ACC112 (cell line): ENCODE measurements around the gene LZTR1.
A peak's percentile ranks its signal among the peaks of the same experiment; 100 is the strongest.

Experiments used
- H2AFZ ChIP-seq: fragments of 200-600 bp; sonication (generic); one replicate; pipeline ENCODE4 v1.6.0; 2017; ENCODE audit warnings: antibody characterized with exemption, low read length; ENCODE audit not compliant: unreplicated experiment
- H3K27ac ChIP-seq: fragments of 200-600 bp; sonication (generic); 2 replicates; pipeline ENCODE4 v1.5.1; 2014; ENCODE audit warnings: low read depth, mild to moderate bottlenecking, antibody characterized with exemption, low read length, moderate library complexity
- H3K27me3 ChIP-seq: fragments of 200-600 bp; sonication (generic); 2 replicates; pipeline ENCODE4 v1.6.1; 2014; ENCODE audit warnings: mild to moderate bottlenecking, antibody characterized with exemption, low read length, moderate library complexity, mixed read lengths; ENCODE audit not compliant: insufficient read depth
- H3K36me3 ChIP-seq: fragments of 200-600 bp; sonication (generic); 2 replicates; pipeline ENCODE4 v1.6.1; 2016; ENCODE audit warnings: mild to moderate bottlenecking, antibody characterized with exemption, low read length, moderate library complexity, mixed read lengths; ENCODE audit not compliant: insufficient read depth
- H3K4me1 ChIP-seq: fragments of 200-600 bp; sonication (generic); one replicate; pipeline ENCODE4 v1.6.1; 2016; ENCODE audit warnings: low read length, mixed read lengths; ENCODE audit not compliant: insufficient read depth, unreplicated experiment, control insufficient read depth
- H3K4me3 ChIP-seq: fragments of 200-600 bp; sonication (generic); 2 replicates; pipeline ENCODE4 v1.5.1; 2014; ENCODE audit warnings: mild to moderate bottlenecking, low read depth, low read length
- H3K79me2 ChIP-seq: fragments of 200-600 bp; sonication (generic); one replicate; pipeline ENCODE4 v1.6.0; 2016; ENCODE audit warnings: low read length; ENCODE audit not compliant: control insufficient read depth, unreplicated experiment, insufficient read depth

The LZTR1 gene

DNA sequence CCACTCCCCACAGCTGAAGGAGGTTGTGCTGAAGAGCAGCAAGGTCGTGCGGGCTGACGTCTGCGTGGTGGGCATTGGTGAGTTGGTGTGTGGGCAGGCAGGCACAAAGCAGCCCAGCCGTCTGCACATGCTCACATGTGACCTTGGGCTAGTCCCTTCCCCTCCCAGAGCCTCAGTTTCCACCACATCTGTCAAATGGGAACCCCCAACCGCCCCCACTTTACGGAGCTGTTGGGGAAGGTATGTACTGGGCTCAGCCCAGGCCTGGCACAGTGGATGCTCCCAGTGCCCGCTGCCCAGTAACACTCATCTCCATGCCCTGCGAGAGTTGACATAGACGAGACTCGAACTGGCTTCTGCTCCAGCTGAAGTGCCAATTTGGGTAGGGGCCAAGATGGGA, 5.1 kb upstream of the LZTR1 start:
- no peaks in the 10 kb centered on the region for H3K27me3 ChIP-seq
- H3K4me1 ChIP-seq, result no peaks in the 10 kb centered on the region
- H3K36me3 ChIP-seq, result no peaks in the 10 kb centered on the region

DNA sequence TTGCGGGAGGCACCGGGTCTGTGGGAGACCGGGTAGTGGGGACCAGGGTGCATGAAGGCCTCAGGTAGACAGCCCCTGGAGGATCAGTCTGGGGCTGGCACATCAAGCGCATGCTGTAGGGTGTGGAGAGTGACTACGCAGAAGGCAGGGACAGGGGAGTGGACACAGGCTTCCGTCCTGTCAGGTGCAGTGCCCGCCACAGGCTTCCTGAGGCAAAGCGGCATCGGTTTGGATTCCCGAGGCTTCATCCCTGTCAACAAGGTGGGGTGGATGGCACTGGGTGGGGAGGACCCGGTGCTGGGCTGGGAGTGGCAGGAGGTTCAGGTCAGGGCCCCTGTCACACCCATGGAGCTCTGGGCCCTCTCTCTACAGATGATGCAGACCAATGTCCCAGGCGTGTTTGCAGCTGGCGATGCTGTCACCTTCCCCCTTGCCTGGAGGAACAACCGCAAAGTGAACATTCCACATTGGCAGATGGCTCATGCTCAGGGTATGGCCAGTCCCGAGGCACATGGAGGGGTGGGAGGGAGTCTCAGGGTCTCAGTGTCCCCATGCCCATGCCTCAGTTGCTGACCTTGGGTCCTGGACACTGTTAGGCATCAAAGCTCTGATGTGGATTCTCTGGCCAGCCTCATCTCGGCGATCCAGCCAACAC, 4.5 kb upstream of the LZTR1 start:
- Histone ChIP-seq H2AFZ (no peak overlapping the region), H3K4me1 (no peaks in the 10 kb centered on the region), H3K27ac (no peak overlapping the region), H3K79me2 (peaks cover 5% of the 10 kb centered on the region), H3K36me3 (no peaks in the 10 kb centered on the region), H3K4me3 (no peak overlapping the region), H3K27me3 (no peaks in the 10 kb centered on the region)

More for the DNA sequence above, 5.1 kb upstream of the LZTR1 start:
- H3K27ac ChIP-seq, result no peak overlapping the region
- H3K4me3 ChIP-seq, result no peak overlapping the region
- no peak overlapping the region for H2AFZ ChIP-seq
- H3K79me2 ChIP-seq, result no peaks in the 10 kb centered on the region

GRCh38 chr22:20978419-20978818, 3.7 kb upstream of the LZTR1 start:
- no peak overlapping the region for H2AFZ ChIP-seq

DNA sequence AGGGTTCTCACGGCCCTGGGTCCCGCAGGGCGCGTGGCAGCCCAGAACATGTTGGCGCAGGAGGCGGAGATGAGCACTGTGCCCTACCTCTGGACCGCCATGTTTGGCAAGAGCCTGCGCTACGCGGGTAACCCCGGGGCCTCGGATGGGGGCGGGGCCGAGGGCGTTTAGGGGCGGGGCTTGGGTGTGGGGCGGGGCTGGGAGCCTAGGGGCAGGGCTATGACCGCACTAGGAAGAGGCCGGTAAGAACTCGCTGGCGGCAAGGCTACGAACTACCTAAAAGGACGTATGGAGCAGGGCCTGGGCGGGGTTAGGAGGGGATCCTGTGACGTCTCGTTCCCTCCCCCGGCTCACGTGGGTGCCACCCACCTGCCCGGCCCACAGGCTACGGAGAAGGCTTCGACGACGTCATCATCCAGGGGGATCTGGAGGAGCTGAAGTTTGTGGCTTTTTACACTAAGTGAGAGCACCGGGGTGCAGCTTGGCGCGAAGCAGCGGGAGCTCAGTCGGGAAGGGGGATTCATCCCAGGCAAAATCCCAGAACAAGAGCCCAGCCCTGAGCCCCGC, 2.8 kb upstream of the LZTR1 start:
- no peaks in the 10 kb centered on the region for H3K27me3 ChIP-seq
- peaks cover 9% of the 10 kb centered on the region for H3K4me1 ChIP-seq
- H3K36me3 ChIP-seq, result no peaks in the 10 kb centered on the region
- no peak overlapping the region for H2AFZ ChIP-seq
- H3K79me2 ChIP-seq, result peaks cover 14% of the 10 kb centered on the region
- peak overlapping the region; percentile 67 for H3K4me3 ChIP-seq
- H3K27ac ChIP-seq, result no peak overlapping the region

More at GRCh38 chr22:20978419-20978818, 3.7 kb upstream of the LZTR1 start:
- Histone ChIP-seq H3K27me3 (no peaks in the 10 kb centered on the region), H3K79me2 (peaks cover 12% of the 10 kb centered on the region), H3K36me3 (no peaks in the 10 kb centered on the region), H3K4me1 (peaks cover 7% of the 10 kb centered on the region), H3K27ac (no peak overlapping the region), H3K4me3 (no peak overlapping the region)

DNA sequence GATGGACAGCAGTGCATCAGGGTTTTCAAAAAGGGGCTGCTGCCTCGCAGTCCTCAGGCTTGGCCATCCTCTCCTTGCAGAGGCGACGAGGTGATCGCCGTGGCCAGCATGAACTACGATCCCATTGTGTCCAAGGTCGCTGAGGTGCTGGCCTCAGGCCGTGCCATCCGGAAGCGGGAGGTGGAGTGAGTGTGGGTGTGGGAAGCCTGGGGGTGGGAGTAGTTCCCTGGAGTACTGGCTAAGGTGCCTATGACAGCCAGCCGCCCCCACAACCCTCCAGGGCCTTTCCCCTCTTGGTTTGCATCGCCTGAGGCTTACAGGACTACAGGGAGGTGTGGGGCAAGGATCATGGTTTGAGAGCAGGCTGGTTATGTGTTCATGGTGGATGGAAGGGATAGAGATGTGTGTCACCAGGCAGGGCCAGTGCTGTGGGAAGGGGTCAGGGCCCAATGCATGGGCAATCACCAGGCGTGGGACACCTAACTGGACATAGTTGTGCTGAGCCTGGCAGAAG, 2.1 kb upstream of the LZTR1 start:
- H2AFZ ChIP-seq, result no peak overlapping the region
- peaks cover 14% of the 10 kb centered on the region for H3K79me2 ChIP-seq
- H3K4me1 ChIP-seq, result peaks cover 9% of the 10 kb centered on the region
- no peak overlapping the region for H3K27ac ChIP-seq
- no peaks in the 10 kb centered on the region for H3K36me3 ChIP-seq
- H3K4me3 ChIP-seq, result peak overlapping the region; percentile 67
- H3K27me3 ChIP-seq, result no peaks in the 10 kb centered on the region

- no peaks in the 10 kb centered on the region for H3K27me3 ChIP-seq
- H3K4me3 ChIP-seq, result no peak overlapping the region
- H2AFZ ChIP-seq, result no peak overlapping the region
- no peak overlapping the region for H3K27ac ChIP-seq
- peaks cover 9% of the 10 kb centered on the region for H3K4me1 ChIP-seq
- peaks cover 14% of the 10 kb centered on the region for H3K79me2 ChIP-seq
- H3K36me3 ChIP-seq, result no peaks in the 10 kb centered on the region
Observed at GRCh38 chr22:20980523-20980922, 1.6 kb upstream of the LZTR1 start.

DNA sequence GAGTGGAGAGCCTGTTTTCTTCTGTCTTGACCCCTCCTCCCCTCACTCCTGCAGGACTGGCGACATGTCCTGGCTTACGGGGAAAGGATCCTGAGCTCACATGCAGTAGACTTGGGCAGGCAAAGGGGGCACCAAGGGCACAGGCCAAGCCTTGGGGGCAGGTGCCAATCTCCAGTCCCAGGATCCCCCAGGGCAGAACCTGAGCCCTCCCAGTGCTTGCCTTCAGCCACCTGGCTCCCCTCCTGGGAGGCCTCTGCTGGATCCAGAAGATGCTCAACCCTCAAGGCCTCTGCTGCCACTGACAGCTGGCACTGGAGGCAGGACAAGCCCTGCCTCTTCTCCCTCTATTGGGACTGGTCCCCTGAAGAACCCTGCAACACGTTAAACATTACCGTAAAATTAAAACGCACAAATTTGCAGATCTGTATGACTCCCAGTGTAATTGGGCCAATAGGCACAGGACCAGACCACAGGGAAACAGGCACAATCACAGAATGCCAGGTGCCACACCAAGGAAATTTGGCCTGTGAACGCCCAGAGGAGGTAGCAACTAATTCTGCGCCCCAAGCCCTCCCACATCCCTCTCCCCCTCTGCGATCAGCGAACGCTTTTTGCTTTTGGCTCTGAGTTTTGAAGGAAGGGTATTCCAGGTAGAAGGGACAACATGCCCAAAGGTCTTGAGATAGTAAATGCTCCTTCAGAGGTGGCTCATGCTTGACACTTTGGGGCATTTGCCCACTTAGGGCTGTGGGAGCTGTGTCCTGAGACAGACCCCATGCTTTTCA, 967 bp upstream of the LZTR1 start:
- Histone ChIP-seq H3K27ac (peak overlapping the region; percentile 50), H2AFZ (peak overlapping the region; percentile 57), H3K79me2 (peaks cover 14% of the 10 kb centered on the region), H3K36me3 (no peaks in the 10 kb centered on the region), H3K27me3 (no peaks in the 10 kb centered on the region), H3K4me3 (peak overlapping the region; percentile 98), H3K4me1 (peaks cover 9% of the 10 kb centered on the region)

DNA sequence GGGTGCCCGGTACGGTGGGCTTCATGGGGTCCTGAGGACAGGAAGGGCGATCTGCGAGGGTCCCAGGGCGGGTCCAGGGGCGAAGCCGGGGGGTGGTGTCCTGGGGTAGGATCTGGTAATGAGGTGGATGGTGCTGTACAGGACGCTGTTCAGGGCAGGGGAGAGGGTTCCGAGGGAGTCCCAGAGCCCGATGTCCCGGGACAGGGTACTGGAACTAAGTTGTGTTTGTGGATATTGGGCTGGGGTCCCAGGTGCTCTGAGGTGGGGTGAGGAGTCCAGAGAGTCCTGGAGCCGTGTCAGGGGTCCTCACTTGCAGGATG, 426 bp downstream of the LZTR1 start:
- Histone ChIP-seq H2AFZ (peak overlapping the region; percentile 68), H3K79me2 (peaks cover 14% of the 10 kb centered on the region), H3K4me3 (peak overlapping the region; percentile 98), H3K4me1 (peaks cover 9% of the 10 kb centered on the region), H3K36me3 (no peaks in the 10 kb centered on the region), H3K27me3 (no peaks in the 10 kb centered on the region), H3K27ac (no peak overlapping the region; the same call in 1 of the 2 replicates)

GRCh38 chr22:20983081-20983771, 1.1 kb downstream of the LZTR1 start:
- peaks cover 14% of the 10 kb centered on the region for H3K79me2 ChIP-seq
- H3K27me3 ChIP-seq, result no peaks in the 10 kb centered on the region
- H3K4me1 ChIP-seq, result peaks cover 9% of the 10 kb centered on the region
- peak overlapping the region; percentile 98 for H3K4me3 ChIP-seq
- H3K36me3 ChIP-seq, result no peaks in the 10 kb centered on the region
- no peak overlapping the region for H2AFZ ChIP-seq
- no peak overlapping the region for H3K27ac ChIP-seq

DNA sequence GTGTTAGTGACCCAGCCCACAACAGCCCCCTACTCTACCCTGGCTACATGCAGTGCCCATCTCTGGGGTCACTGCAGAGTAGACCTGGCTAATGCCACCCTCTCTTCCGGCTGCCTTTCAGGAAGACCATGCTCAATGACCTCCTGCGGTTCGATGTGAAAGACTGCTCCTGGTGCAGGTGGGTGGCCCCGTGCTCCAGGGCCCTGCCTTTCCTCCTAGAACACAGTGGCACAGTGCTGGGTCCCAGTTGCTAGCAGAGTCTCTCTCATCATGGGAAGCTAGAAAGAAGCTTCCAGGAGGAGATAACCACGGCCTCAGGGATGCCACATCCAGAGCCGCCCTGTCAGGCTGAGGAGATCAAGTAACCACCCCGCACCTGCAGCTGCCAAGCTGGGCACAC, 3.6 kb downstream of the LZTR1 start:
- Histone ChIP-seq H3K4me3 (no peak overlapping the region), H3K4me1 (peaks cover 9% of the 10 kb centered on the region), H3K36me3 (no peaks in the 10 kb centered on the region), H3K27ac (no peak overlapping the region), H3K27me3 (no peaks in the 10 kb centered on the region), H3K79me2 (peaks cover 14% of the 10 kb centered on the region), H2AFZ (no peak overlapping the region)
